ENCODE data around the gene KATNB1. TPM values are rescaled to one million over a fixed set of nuclear protein-coding genes. Genes with fewer than 3 reads are reported as not detected.
A peak's percentile ranks its signal among the peaks of the same experiment; 100 is the strongest.

Gene KATNB1
- total and polyA plus RNA-seq, 8 donors: 7.8 to 17.0 (median 11.4) TPM

DNA sequence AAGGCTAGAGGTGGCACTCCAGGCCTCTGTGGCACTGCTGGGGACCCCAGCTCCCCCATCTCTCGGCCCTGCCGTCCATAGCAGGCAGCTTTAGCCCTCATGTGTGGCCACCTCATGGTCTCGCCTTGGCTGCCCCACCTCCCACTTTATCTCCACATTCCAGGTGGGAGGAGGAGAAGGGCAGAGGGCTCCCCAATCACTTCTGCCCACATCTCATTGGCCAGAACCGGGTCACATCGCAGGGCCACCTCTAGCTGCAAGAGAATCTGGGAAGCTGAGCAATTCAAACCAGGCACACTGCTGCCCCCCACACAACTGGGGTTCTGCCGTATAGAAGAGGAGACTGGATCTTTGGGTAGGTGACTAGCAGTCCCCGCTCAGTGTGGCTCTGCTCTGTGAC is 39.3 kb upstream of the KATNB1 start:
- no peaks in the 10 kb centered on the region for H3K36me3 ChIP-seq
- no peak for TF ChIP-seq CTCF (IDR thresholded peaks at IDR 0.05)
- ATAC-seq: no peak
- no peak overlapping the region for H3K27ac ChIP-seq
- intact Hi-C loops (cut with DNase I): no loop called here
- no peak overlapping the region for H3K4me3 ChIP-seq
- no peak for FAIRE-seq
- DNase-seq: no peak
- H3K27me3 ChIP-seq: no peaks in the 10 kb centered on the region
- peaks cover 12 to 17% (median 15%) of the 10 kb centered on the region in 3 donors for H3K4me1 ChIP-seq
- WGBS, 2 donors: 92 to 97% methylated on average over 7 of the region's 7 CpGs
- no peaks in the 10 kb centered on the region for H3K9me3 ChIP-seq

DNA sequence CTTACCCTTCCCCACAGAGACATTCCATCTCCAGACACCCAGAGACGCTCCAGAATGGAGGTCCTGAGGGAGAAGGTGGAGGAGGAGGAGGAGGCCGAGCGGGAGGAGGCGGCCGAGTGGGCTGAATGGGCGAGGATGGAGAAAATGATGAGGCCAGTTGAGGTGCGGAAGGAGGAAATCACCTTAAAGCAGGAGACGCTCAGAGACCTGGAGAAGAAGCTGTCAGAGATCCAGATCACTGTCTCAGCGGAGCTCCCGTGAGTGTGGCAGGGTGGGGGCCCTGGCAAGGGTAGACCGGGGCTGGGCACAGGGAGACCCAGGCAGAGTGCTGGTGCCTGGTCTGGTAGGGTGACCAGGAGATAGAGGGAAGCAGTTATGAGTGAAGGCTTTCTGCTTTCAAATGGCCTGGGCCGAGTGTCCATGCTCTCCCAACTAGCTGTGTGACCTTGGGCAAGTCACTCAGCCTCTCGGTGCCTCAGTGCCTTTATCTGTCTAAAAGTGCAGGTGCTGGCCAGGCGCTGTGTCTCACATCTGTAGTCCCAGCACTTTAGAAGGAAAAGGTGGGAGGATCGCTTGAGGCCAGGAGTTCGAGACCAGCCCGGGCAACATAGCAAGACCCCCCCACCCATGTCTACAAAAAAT is 37.6 kb upstream of the KATNB1 start:
- H3K4me3 ChIP-seq: no peak overlapping the region
- H3K4me1 ChIP-seq: peaks cover 18 to 22% (median 21%) of the 10 kb centered on the region in 3 donors
- DNase-seq: peak in 1 of 6 donors; percentile 32
- intact Hi-C loops (cut with DNase I): no loop called here
- no peak for ATAC-seq
- 73 to 79% methylated on average over 17 of the region's 17 CpGs for WGBS, 2 donors
- H3K36me3 ChIP-seq: no peaks in the 10 kb centered on the region
- no peaks in the 10 kb centered on the region for H3K27me3 ChIP-seq
- no peaks in the 10 kb centered on the region for H3K9me3 ChIP-seq
- H3K27ac ChIP-seq: no peak overlapping the region
- no peak for TF ChIP-seq CTCF (IDR thresholded peaks at IDR 0.05)
- FAIRE-seq: no peak

DNA sequence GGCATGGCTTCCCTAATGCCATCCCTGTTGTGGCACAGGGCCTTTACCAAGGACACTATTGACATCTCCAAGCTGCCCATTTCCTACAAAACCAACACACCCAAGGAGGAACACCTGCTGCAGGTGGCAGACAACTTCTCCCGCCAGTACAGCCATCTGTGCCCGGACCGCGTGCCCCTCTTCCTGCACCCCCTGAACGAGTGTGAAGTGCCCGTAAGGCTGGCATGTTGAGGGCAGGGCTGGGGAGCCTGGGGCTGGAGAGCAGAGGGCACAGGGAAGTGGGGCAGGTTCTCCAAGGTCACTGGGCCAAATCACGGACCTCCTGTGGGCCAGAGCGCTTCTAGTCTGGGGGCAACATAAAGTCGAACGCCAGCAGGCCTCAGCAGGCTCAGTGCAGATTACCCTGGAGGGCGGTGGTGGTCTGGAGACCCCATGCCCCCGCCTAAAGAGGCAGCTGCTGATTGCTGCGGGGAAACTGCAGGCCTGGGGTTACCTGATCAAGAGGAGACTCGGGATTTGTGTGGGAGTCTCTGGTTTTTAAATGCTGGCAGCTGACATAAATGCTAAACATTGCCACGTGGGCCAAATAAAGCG is 36.7 kb upstream of the KATNB1 start:
- no peaks in the 10 kb centered on the region for H3K9me3 ChIP-seq
- peak in 1 of 6 donors; percentile 55 for DNase-seq
- no peaks in the 10 kb centered on the region for H3K36me3 ChIP-seq
- intact Hi-C loops (cut with DNase I): no loop called here
- no peak overlapping the region for H3K27ac ChIP-seq
- WGBS, 2 donors: 77 to 78% methylated on average over 16 of the region's 16 CpGs
- no peak overlapping the region for H3K4me3 ChIP-seq
- no peak for ATAC-seq
- peaks cover 22 to 25% (median 22%) of the 10 kb centered on the region in 3 donors for H3K4me1 ChIP-seq
- no peaks in the 10 kb centered on the region for H3K27me3 ChIP-seq
- TF ChIP-seq CTCF (IDR thresholded peaks at IDR 0.05): no peak
- FAIRE-seq: no peak

DNA sequence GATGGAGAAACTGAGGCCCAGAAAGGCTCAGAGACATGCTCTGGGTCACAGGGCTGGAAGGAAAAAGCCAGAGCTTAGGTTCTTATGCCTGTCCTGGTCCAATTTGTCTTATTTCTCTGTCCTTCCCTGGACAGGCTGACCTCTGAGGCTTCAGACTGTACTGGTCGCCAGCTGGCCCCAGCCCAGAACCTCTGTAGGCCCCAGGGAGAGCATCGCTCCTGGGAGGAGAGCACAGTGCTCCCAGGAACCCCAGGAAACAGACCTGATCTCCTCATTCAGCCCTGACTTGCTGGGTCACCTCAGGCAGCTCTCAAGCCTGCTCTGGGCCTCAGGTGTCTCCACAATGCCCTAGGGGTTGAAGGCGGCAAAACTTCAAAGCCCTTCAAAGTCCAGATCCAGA is 36.1 kb upstream of the KATNB1 start:
- 78 to 81% methylated on average over 3 of the region's 3 CpGs for WGBS, 2 donors
- Histone ChIP-seq H3K27ac (no peak overlapping the region), H3K36me3 (no peaks in the 10 kb centered on the region), H3K27me3 (no peaks in the 10 kb centered on the region), H3K4me3 (no peak overlapping the region), H3K4me1 (peaks cover 25 to 28% (median 26%) of the 10 kb centered on the region in 3 donors), H3K9me3 (no peaks in the 10 kb centered on the region)
- FAIRE-seq: no peak
- TF ChIP-seq CTCF (IDR thresholded peaks at IDR 0.05): no peak
- intact Hi-C loops (cut with DNase I): no loop called here
- DNase-seq: peak in 1 of 6 donors; percentile 31
- no peak for ATAC-seq

DNA sequence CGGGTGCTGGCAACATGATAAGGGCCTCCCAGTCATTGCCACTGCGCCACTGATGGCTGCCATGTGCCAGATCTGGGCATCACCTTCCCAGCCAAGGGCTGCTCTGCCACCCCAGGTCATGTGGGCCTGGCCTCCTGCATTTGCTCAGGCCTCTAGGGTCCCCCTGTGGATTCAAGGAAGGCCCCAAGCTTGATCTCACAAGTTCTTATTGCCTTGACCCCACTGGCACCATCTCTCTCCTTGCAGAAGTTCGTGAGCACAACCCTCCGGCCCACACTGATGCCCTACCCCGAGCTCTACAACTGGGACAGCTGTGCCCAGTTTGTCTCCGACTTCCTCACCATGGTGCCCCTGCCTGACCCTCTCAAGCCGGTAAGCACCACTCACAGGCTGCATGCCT is 35.7 kb upstream of the KATNB1 start:
- Histone ChIP-seq H3K27ac (no peak overlapping the region), H3K9me3 (no peaks in the 10 kb centered on the region), H3K27me3 (no peaks in the 10 kb centered on the region), H3K4me3 (no peak overlapping the region), H3K36me3 (no peaks in the 10 kb centered on the region), H3K4me1 (peaks cover 29 to 32% (median 30%) of the 10 kb centered on the region in 3 donors)
- no peak for TF ChIP-seq CTCF (IDR thresholded peaks at IDR 0.05)
- WGBS, 2 donors: 89% methylated on average over 7 of the region's 7 CpGs
- no peak for FAIRE-seq
- DNase-seq: peak in 2 of 6 donors; percentile 40 to 44
- intact Hi-C loops (cut with DNase I): no loop called here
- no peak for ATAC-seq
